Calu3 (cell line): ENCODE measurements around the gene CR1L. TPM values are rescaled to one million over a fixed set of nuclear protein-coding genes. Genes with fewer than 3 reads are reported as not detected.

Source experiments
- BruUV-seq: library from RNA; stranded (reverse); fragments of 400-500 nt; replicated peaks from 2 replicates; lab custom pipeline; 2021; lab: Mats Ljungman, UMichigan
- CTCF ChIA-PET: fragments of 300-600 bp; sonication (Branson Sonifier 250); formaldehyde crosslinking; loops from one replicate; lab custom pipeline; 2022; ENCODE audit warnings: antibody characterized with exemption; lab: Charles Lee
- DNase-seq: peaks from one replicate; pipeline ENCODE4 v3.0.0; 2022
- H3K27ac Mint-ChIP-seq: one replicate; pipeline ENCODE4 v1.8.0; 2022; ENCODE audit warnings: mixed read lengths; ENCODE audit not compliant: unreplicated experiment
- H3K27me3 Mint-ChIP-seq: one replicate; pipeline ENCODE4 v1.8.0; 2022; ENCODE audit warnings: mixed read lengths; ENCODE audit not compliant: unreplicated experiment
- H3K36me3 Mint-ChIP-seq: one replicate; pipeline ENCODE4 v1.8.0; 2022; ENCODE audit warnings: mild to moderate bottlenecking, moderate library complexity, mixed read lengths; ENCODE audit not compliant: insufficient read depth, unreplicated experiment
- H3K4me1 Mint-ChIP-seq: one replicate; pipeline ENCODE4 v1.8.0; 2022; ENCODE audit warnings: mild to moderate bottlenecking, low read depth, mixed read lengths; ENCODE audit not compliant: unreplicated experiment
- H3K4me3 Mint-ChIP-seq: one replicate; pipeline ENCODE4 v1.8.0; 2022; ENCODE audit warnings: mild to moderate bottlenecking, low read depth, moderate library complexity, mixed read lengths; ENCODE audit not compliant: unreplicated experiment
- H3K9me3 Mint-ChIP-seq: one replicate; pipeline ENCODE4 v1.8.0; 2022; ENCODE audit warnings: low read depth, mixed read lengths; ENCODE audit not compliant: unreplicated experiment
- CTCF ChIP-seq: fragments of 200-600 bp; IDR thresholded peaks from one replicate; pipeline ENCODE4 v1.8.0; 2022; ENCODE audit warnings: antibody characterized with exemption; ENCODE audit not compliant: unreplicated experiment
- intact Hi-C: fragments of 100-400 bp; cut with micrococcal nuclease; formaldehyde crosslinking; loops from one replicate; pipeline ENCODE4 v1.10.0; 2022; ENCODE audit not compliant: unreplicated experiment
- total RNA-seq: library from RNA; stranded (reverse); gene quantifications from 2 replicates; pipeline ENCODE4 v1.2.3, GENCODE V29; 2022

Gene CR1L
- total RNA-seq, 1 experiment from 2014 or later, result not detected

- no peak for TF ChIP-seq CTCF
- Mint-ChIP-seq H3K36me3 (peaks cover 3% of the 10 kb centered on the region), H3K27me3 (peaks cover 23% of the 10 kb centered on the region), H3K9me3 (no peaks in the 10 kb centered on the region), H3K27ac (no peak overlapping the region), H3K4me3 (no peak overlapping the region), H3K4me1 (peaks cover 20% of the 10 kb centered on the region)
- intact Hi-C loops, result no loop called here
- CTCF ChIA-PET, result interaction anchor here (1.0 to 1.5 kb wide), 2 partner anchors 30 to 147 kb away, joined by 3 to 4 read pairs; no protein-coding TSS in a partner anchor
- no peak for DNase-seq
- BruUV-seq, result no TSS peak
These were observed 5.1 kb downstream of the CR1L start for GRCh38 chr1:207649865-207650580.

GRCh38 chr1:207651583-207651982 is 6.7 kb downstream of the CR1L start:
- intact Hi-C loops, result no loop called here

GRCh38 chr1:207654320-207654719 is 9.4 kb downstream of the CR1L start:
- BruUV-seq, result no TSS peak
- CTCF ChIA-PET, result interaction anchor here (1.0 to 1.1 kb wide), 2 partner anchors 18 to 143 kb away, joined by 7 read pairs; no protein-coding TSS in a partner anchor
- intact Hi-C loops, result loop anchor here (2.0 kb wide), 1 partner anchor 142 kb away; no protein-coding TSS in a partner anchor

More at GRCh38 chr1:207651583-207651982, 6.7 kb downstream of the CR1L start:
- Mint-ChIP-seq H3K36me3 (no peaks in the 10 kb centered on the region), H3K27me3 (peaks cover 23% of the 10 kb centered on the region), H3K4me3 (no peak overlapping the region), H3K9me3 (no peaks in the 10 kb centered on the region), H3K4me1 (peaks cover 20% of the 10 kb centered on the region), H3K27ac (no peak overlapping the region)
- no TSS peak for BruUV-seq
- TF ChIP-seq CTCF, result no peak
- CTCF ChIA-PET, result no interaction called here
- DNase-seq, result no peak

GRCh38 chr1:207658408-207658807 is 13.5 kb downstream of the CR1L start:
- TF ChIP-seq CTCF, result no peak
- no peak for DNase-seq
- H3K4me3 Mint-ChIP-seq, result no peak overlapping the region
- CTCF ChIA-PET, result no interaction called here
- no peak overlapping the region for H3K27ac Mint-ChIP-seq
- intact Hi-C loops, result no loop called here
- no peaks in the 10 kb centered on the region for H3K36me3 Mint-ChIP-seq
- no TSS peak for BruUV-seq
- H3K4me1 Mint-ChIP-seq, result peaks cover 13% of the 10 kb centered on the region
- no peaks in the 10 kb centered on the region for H3K27me3 Mint-ChIP-seq
- no peaks in the 10 kb centered on the region for H3K9me3 Mint-ChIP-seq

More at GRCh38 chr1:207654320-207654719, 9.4 kb downstream of the CR1L start:
- Mint-ChIP-seq H3K36me3 (no peaks in the 10 kb centered on the region), H3K4me3 (no peak overlapping the region), H3K27ac (no peak overlapping the region), H3K4me1 (peaks cover 10% of the 10 kb centered on the region), H3K9me3 (no peaks in the 10 kb centered on the region), H3K27me3 (peaks cover 2% of the 10 kb centered on the region)
- TF ChIP-seq CTCF, result peak; percentile 31
- DNase-seq, result no peak
